Transverse colon (tissue), 4 donors: Measurements from ENCODE around the gene MYDGF.

ENCODE experiments used
- EP300 ChIP-seq: sonication (generic); formaldehyde crosslinking; IDR thresholded peaks from one replicate; pipeline ENCODE4 v1.6.1; 2017; ENCODE audit warnings: antibody characterized with exemption, low read depth
- POLR2A ChIP-seq: fragments of 450-650 bp; IDR thresholded peaks from one replicate; pipeline ENCODE4 v1.6.1; 2016; ENCODE audit warnings: antibody characterized with exemption, mild to moderate bottlenecking, moderate library complexity
- POLR2AphosphoS5 ChIP-seq, 3 donors: sonication (generic); formaldehyde crosslinking; IDR thresholded peaks; one replicate each; pipeline ENCODE4 v1.6.1; 2016; ENCODE audit warnings: antibody characterized with exemption in 3 of 3
- TF ChIP-seq, protein P1 (sequence below), 5 experiments: fragments of 200-600 bp in 3 of 5; fragments of 450-650 bp in 2 of 5; sonication (generic) in 3 of 5; IDR thresholded peaks; 1 replicate in 2 of 5; 2 replicates in 3 of 5; pipeline ENCODE4 v1.5.1; 2016 to 2017; ENCODE audit warnings: antibody characterized with exemption in 5 of 5, inconsistent platforms in 3 of 5, mild to moderate bottlenecking in 2 of 5, moderate library complexity in 1 of 5

DNA sequence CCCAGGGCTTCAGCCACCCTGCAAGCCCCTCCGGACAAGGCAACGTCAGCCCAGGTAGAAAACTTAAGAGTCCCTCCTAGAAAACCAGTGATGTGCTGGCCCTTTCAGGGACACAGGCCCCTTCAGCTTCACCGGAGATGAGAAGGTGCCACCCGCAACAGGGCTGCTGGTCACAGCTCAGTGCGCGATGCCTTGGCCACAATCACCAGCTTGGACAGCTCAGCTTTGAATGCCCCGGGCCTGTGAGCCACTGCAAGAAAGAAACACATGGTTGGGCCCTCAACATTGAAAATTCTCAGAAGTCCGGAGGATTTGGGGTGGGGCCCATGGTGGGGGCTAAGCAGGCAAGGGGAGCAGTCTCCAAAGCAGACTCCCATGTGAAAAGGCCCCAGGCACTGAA lies 12.3 kb downstream of the MYDGF start:
- TF ChIP-seq, protein P1, sequence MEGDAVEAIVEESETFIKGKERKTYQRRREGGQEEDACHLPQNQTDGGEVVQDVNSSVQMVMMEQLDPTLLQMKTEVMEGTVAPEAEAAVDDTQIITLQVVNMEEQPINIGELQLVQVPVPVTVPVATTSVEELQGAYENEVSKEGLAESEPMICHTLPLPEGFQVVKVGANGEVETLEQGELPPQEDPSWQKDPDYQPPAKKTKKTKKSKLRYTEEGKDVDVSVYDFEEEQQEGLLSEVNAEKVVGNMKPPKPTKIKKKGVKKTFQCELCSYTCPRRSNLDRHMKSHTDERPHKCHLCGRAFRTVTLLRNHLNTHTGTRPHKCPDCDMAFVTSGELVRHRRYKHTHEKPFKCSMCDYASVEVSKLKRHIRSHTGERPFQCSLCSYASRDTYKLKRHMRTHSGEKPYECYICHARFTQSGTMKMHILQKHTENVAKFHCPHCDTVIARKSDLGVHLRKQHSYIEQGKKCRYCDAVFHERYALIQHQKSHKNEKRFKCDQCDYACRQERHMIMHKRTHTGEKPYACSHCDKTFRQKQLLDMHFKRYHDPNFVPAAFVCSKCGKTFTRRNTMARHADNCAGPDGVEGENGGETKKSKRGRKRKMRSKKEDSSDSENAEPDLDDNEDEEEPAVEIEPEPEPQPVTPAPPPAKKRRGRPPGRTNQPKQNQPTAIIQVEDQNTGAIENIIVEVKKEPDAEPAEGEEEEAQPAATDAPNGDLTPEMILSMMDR (IDR thresholded peaks at IDR 0.05) = no peak
- no peak for TF ChIP-seq POLR2A
- no peak for TF ChIP-seq EP300
- TF ChIP-seq POLR2AphosphoS5 (IDR thresholded peaks at IDR 0.05) = no peak
